B cell (primary cell): ENCODE data around the gene ZNF831. TPM values are rescaled to one million over a fixed set of nuclear protein-coding genes. Genes with fewer than 3 reads are reported as not detected.

Experiments used
- ATAC-seq: fragments of 200-7000 bp; cut with Tn5 transposase; one replicate; pipeline ENCODE4 v1.10.0; 2021; ENCODE audit warnings: low read depth, mild to moderate bottlenecking, moderate number of reproducible peaks, moderate library complexity
- CTCF ChIA-PET: fragments of 350-600 bp; sonication (Branson Sonifier 250); formaldehyde crosslinking; loops from one replicate; lab custom pipeline; 2021; ENCODE audit warnings: antibody characterized with exemption, inconsistent platforms; lab: Charles Lee
- POLR2A ChIA-PET: fragments of 350-600 bp; sonication (Branson Sonifier 250); formaldehyde crosslinking; loops from one replicate; lab custom pipeline; 2021; ENCODE audit warnings: antibody characterized with exemption; lab: Charles Lee
- DNase-seq: peaks from one replicate; pipeline ENCODE4 v3.0.0; 2013
- H2AFZ ChIP-seq: 2 replicates; pipeline ENCODE4 v1.6.1; 2012; ENCODE audit warnings: mild to moderate bottlenecking, low read depth, low read length; ENCODE audit not compliant: insufficient read depth, poor library complexity, severe bottlenecking
- H3K27ac ChIP-seq, 2 donors: 1 replicate in 1 of 2; 2 replicates in 1 of 2; pipeline ENCODE4 v1.5.1; 2012 to 2013; ENCODE audit warnings: low read length in 2 of 2, mild to moderate bottlenecking in 2 of 2, moderate library complexity in 1 of 2
- H3K27me3 ChIP-seq, 4 experiments: fragments of 200-600 bp in 1 of 4; sonication (generic) in 1 of 4; replicated peaks in 1 of 4; 1 replicate in 2 of 4; 2 replicates in 2 of 4; pipeline versions ENCODE4 v1.6.1 to v1.7.0; 2013 to 2016; ENCODE audit warnings: low read length in 3 of 4, mild to moderate bottlenecking in 2 of 4, mixed read lengths in 1 of 4, moderate library complexity in 1 of 4; ENCODE audit not compliant: insufficient read depth in 4 of 4, control insufficient read depth in 3 of 4; ENCODE audit errors: control extremely low read depth in 1 of 4
- H3K36me3 ChIP-seq, 2 experiments: replicated peaks in 1 of 2; 1 replicate in 1 of 2; 2 replicates in 1 of 2; pipeline versions ENCODE4 v1.6.1 to v1.7.1; 2013; ENCODE audit warnings: low read length in 1 of 2; ENCODE audit not compliant: insufficient read depth in 2 of 2, control insufficient read depth in 1 of 2; ENCODE audit errors: control extremely low read depth in 1 of 2, extremely low read depth in 1 of 2
- H3K4me1 ChIP-seq, 2 donors: fragments of 200-600 bp in 1 of 2; sonication (generic) in 1 of 2; 1 replicate in 1 of 2; 2 replicates in 1 of 2; pipeline versions ENCODE4 v1.5.1 to v1.6.1; 2013 to 2017; ENCODE audit warnings: low read length in 2 of 2; ENCODE audit not compliant: control insufficient read depth in 2 of 2, insufficient read depth in 2 of 2
- H3K4me2 ChIP-seq: replicated peaks from 2 replicates; pipeline ENCODE3; 2012; ENCODE audit warnings: mild to moderate bottlenecking, low read depth, low read length; ENCODE audit not compliant: poor library complexity, severe bottlenecking
- H3K4me3 ChIP-seq, 5 experiments: fragments of 200-600 bp in 1 of 5; sonication (generic) in 1 of 5; 1 replicate in 3 of 5; 2 replicates in 2 of 5; pipeline versions ENCODE4 v1.5.1 to v1.7.0; 2011 to 2016; ENCODE audit warnings: low read length in 4 of 5, mild to moderate bottlenecking in 4 of 5, low read depth in 2 of 5, control low read depth in 1 of 5, moderate library complexity in 1 of 5; ENCODE audit not compliant: insufficient read depth in 1 of 5; ENCODE audit errors: control extremely low read depth in 1 of 5, extremely low read depth in 1 of 5
- H3K79me2 ChIP-seq: fragments of 200-600 bp; sonication (generic); one replicate; pipeline ENCODE4 v1.6.0; 2016; ENCODE audit warnings: low read length; ENCODE audit not compliant: control insufficient read depth, insufficient read depth
- H3K9ac ChIP-seq: fragments of 200-600 bp; sonication (generic); 2 replicates; pipeline ENCODE4 v1.6.1; 2017; ENCODE audit warnings: mild to moderate bottlenecking, low read length, moderate library complexity
- H3K9me3 ChIP-seq, 3 donors: one replicate each; pipeline versions ENCODE4 v1.6.1 to v1.7.1; 2013; ENCODE audit warnings: low read length in 2 of 3; ENCODE audit not compliant: control insufficient read depth in 2 of 3, insufficient read depth in 1 of 3; ENCODE audit errors: control extremely low read depth in 1 of 3
- H4K20me1 ChIP-seq: 2 replicates; pipeline ENCODE4 v1.6.0; 2012; ENCODE audit warnings: mild to moderate bottlenecking, low read length; ENCODE audit not compliant: insufficient read depth, control insufficient read depth, poor library complexity, severe bottlenecking
- H3K27ac Mint-ChIP-seq: one replicate; pipeline ENCODE4 v1.8.0; 2021; ENCODE audit warnings: mixed read lengths
- H3K27me3 Mint-ChIP-seq: one replicate; pipeline ENCODE4 v1.8.0; 2021; ENCODE audit warnings: mixed read lengths
- H3K4me1 Mint-ChIP-seq: one replicate; pipeline ENCODE4 v1.8.0; 2021; ENCODE audit warnings: mixed read lengths
- H3K4me3 Mint-ChIP-seq: one replicate; pipeline ENCODE4 v1.8.0; 2021; ENCODE audit warnings: mixed read lengths
- H3K9me3 Mint-ChIP-seq: one replicate; pipeline ENCODE4 v1.8.0; 2022; ENCODE audit warnings: mixed read lengths; ENCODE audit not compliant: insufficient read depth
- CTCF ChIP-seq: fragments of 200-600 bp; IDR thresholded peaks from one replicate; pipeline ENCODE4 v1.8.0; 2022; ENCODE audit warnings: antibody characterized with exemption, mild to moderate bottlenecking
- EZH2 ChIP-seq: IDR thresholded peaks from 2 replicates; pipeline ENCODE4 v1.6.1; 2012; ENCODE audit warnings: borderline replicate concordance, low read depth, mild to moderate bottlenecking, moderate library complexity, low read length; ENCODE audit not compliant: insufficient read depth, poor library complexity, severe bottlenecking
- WGBS: methylation state at CpG from one replicate; pipeline ENCODE4 v1.1.5; 2013; ENCODE audit warnings: missing lambda C conversion rate; ENCODE audit not compliant: insufficient coverage; 5-methylcytosine and 5-hydroxymethylcytosine counted together
- intact Hi-C: fragments of 100-400 bp; cut with micrococcal nuclease; formaldehyde crosslinking; loops from one replicate; pipeline ENCODE4 v1.10.0; 2022
- polyA plus RNA-seq: library from polyadenylated mRNA; depleted of rRNA; stranded (reverse); fragments of >200 nt; gene quantifications from 2 replicates; pipeline ENCODE4 v1.2.3, GENCODE V29; 2012
- total RNA-seq, 2 donors: library from RNA; stranded (reverse); fragments of 120-200 nt in 1 of 2; gene quantifications; 1 replicate in 1 of 2; 2 replicates in 1 of 2; pipeline versions ENCODE4 v1.2.3 to v1.2.4, GENCODE V29; 2013 to 2022

Gene ZNF831
- total and polyA plus RNA-seq, 2 donors (not counting 1 experiment from before 2014, with no cell fraction given): 1.7 to 14.1 TPM

- CTCF ChIA-PET: no interaction called here
- Histone ChIP-seq H3K9me3 (peaks cover 0 to 10% (median 0%) of the 10 kb centered on the region in 3 donors), H3K4me3 (no peak overlapping the region), H3K27me3 (no peaks in the 10 kb centered on the region), H2AFZ (no peak overlapping the region), H3K36me3 (no peaks in the 10 kb centered on the region), H3K27ac (no peak overlapping the region), H4K20me1 (no peaks in the 10 kb centered on the region), H3K4me1 (peaks cover 27 to 33% of the 10 kb centered on the region in 2 donors), H3K9ac (no peak overlapping the region), H3K4me2 (no peak overlapping the region), H3K79me2 (peaks cover 36% of the 10 kb centered on the region)
- no peaks in the 10 kb centered on the region for H3K9me3 Mint-ChIP-seq
- DNase-seq: no peak
- POLR2A ChIA-PET: interaction anchor here (0.7 kb wide), 1 partner anchor 33 kb away, joined by 3 read pairs; no protein-coding TSS in a partner anchor
- no peak overlapping the region for H3K27ac Mint-ChIP-seq
- peaks cover 42% of the 10 kb centered on the region for H3K4me1 Mint-ChIP-seq
- H3K27me3 Mint-ChIP-seq: peaks cover 3% of the 10 kb centered on the region
- no peak for ATAC-seq
- no peak overlapping the region for H3K4me3 Mint-ChIP-seq
- WGBS: 93% methylated on average over 4 of the region's 6 CpGs
- no peak for TF ChIP-seq CTCF
- TF ChIP-seq EZH2: no peak
- intact Hi-C loops: no loop called here
Observed at GRCh38 chr20:59157064-59157463, 6.6 kb upstream of the ZNF831 start.

- TF ChIP-seq EZH2: no peak
- no peak for TF ChIP-seq CTCF
- peaks cover 3% of the 10 kb centered on the region for H3K27me3 Mint-ChIP-seq
- ChIA-PET POLR2A (interaction anchor here (0.7 kb wide), 1 partner anchor 33 kb away, joined by 3 read pairs; no protein-coding TSS in a partner anchor), CTCF (no interaction called here)
- no peak overlapping the region for H3K27ac Mint-ChIP-seq
- ATAC-seq (no peak), DNase-seq (no peak)
- Histone ChIP-seq H3K4me3 (no peak overlapping the region), H3K4me2 (no peak overlapping the region), H3K4me1 (peaks cover 32 to 36% of the 10 kb centered on the region in 2 donors), H3K36me3 (no peaks in the 10 kb centered on the region), H3K27me3 (no peaks in the 10 kb centered on the region), H3K27ac (no peak overlapping the region), H3K79me2 (peaks cover 36% of the 10 kb centered on the region), H2AFZ (no peak overlapping the region), H3K9ac (no peak overlapping the region), H4K20me1 (no peaks in the 10 kb centered on the region), H3K9me3 (peaks cover 0 to 10% (median 0%) of the 10 kb centered on the region in 3 donors)
- intact Hi-C loops: no loop called here
- peaks cover 43% of the 10 kb centered on the region for H3K4me1 Mint-ChIP-seq
- H3K4me3 Mint-ChIP-seq: no peak overlapping the region
- H3K9me3 Mint-ChIP-seq: no peaks in the 10 kb centered on the region
Observed at GRCh38 chr20:59157531-59157930, 6.1 kb upstream of the ZNF831 start.
